Glutamatergic neuron (in vitro differentiated cells): ENCODE results near the gene GSC2. TPM values are rescaled to one million over a fixed set of nuclear protein-coding genes. Genes with fewer than 3 reads are reported as not detected.

Experiments used
- DNase-seq: peaks from one replicate; pipeline ENCODE4 v3.0.0; 2022
- H3K27ac Mint-ChIP-seq: one replicate; pipeline ENCODE4 v1.8.0; 2020; ENCODE audit warnings: mild to moderate bottlenecking, mixed read lengths, inconsistent platforms; ENCODE audit not compliant: unreplicated experiment
- H3K27me3 Mint-ChIP-seq: one replicate; pipeline ENCODE4 v1.8.0; 2020; ENCODE audit warnings: mild to moderate bottlenecking, moderate library complexity, mixed read lengths, inconsistent platforms; ENCODE audit not compliant: unreplicated experiment
- H3K36me3 Mint-ChIP-seq: one replicate; pipeline ENCODE4 v1.8.0; 2020; ENCODE audit warnings: mild to moderate bottlenecking, mixed read lengths, inconsistent platforms; ENCODE audit not compliant: unreplicated experiment
- H3K4me1 Mint-ChIP-seq: one replicate; pipeline ENCODE4 v1.8.0; 2020; ENCODE audit warnings: mild to moderate bottlenecking, low read depth, mixed read lengths, inconsistent platforms; ENCODE audit not compliant: unreplicated experiment
- H3K4me3 Mint-ChIP-seq: one replicate; pipeline ENCODE4 v1.8.0; 2020; ENCODE audit warnings: mild to moderate bottlenecking, mixed read lengths, inconsistent platforms; ENCODE audit not compliant: unreplicated experiment
- H3K9me3 Mint-ChIP-seq: one replicate; pipeline ENCODE4 v1.8.0; 2020; ENCODE audit warnings: mild to moderate bottlenecking, moderate library complexity, mixed read lengths, inconsistent platforms; ENCODE audit not compliant: unreplicated experiment
- CTCF ChIP-seq: fragments of 200-600 bp; sonication (generic); IDR thresholded peaks from one replicate; pipeline ENCODE4 v1.5.0; 2021; ENCODE audit not compliant: partially characterized antibody, unreplicated experiment
- total RNA-seq: library from RNA; stranded (reverse); fragmentation: NEBNext Ultra II Directional; extraction: Animal tissue kit (Norgen Biotek cat#: 25700); gene quantifications from one replicate; pipeline ENCODE4 v1.2.1, GENCODE V29; 2021; ENCODE audit not compliant: unreplicated experiment

GSC2 gene
- total RNA-seq, 1 donor from 2014 or later: not detected

GRCh38 chr22:19195796-19196731 lies 46.0 kb upstream of the GSC2 start:
- no peak for DNase-seq
- H3K27ac Mint-ChIP-seq: no peak overlapping the region
- TF ChIP-seq CTCF: no peak
- H3K9me3 Mint-ChIP-seq: peaks cover 8% of the 10 kb centered on the region
- no peak overlapping the region for H3K4me3 Mint-ChIP-seq
- peaks cover 10% of the 10 kb centered on the region for H3K27me3 Mint-ChIP-seq
- H3K4me1 Mint-ChIP-seq: peaks cover 9% of the 10 kb centered on the region
- peaks cover 4% of the 10 kb centered on the region for H3K36me3 Mint-ChIP-seq

- Mint-ChIP-seq H3K4me3 (no peak overlapping the region), H3K27me3 (peaks cover 10% of the 10 kb centered on the region), H3K36me3 (peaks cover 4% of the 10 kb centered on the region), H3K4me1 (peaks cover 9% of the 10 kb centered on the region), H3K9me3 (peaks cover 8% of the 10 kb centered on the region), H3K27ac (no peak overlapping the region)
- no peak for TF ChIP-seq CTCF
- no peak for DNase-seq
Measured at GRCh38 chr22:19194766-19195536, 44.9 kb upstream of the GSC2 start.

GRCh38 chr22:19193879-19194278 lies 43.8 kb upstream of the GSC2 start:
- peaks cover 10% of the 10 kb centered on the region for H3K27me3 Mint-ChIP-seq
- H3K4me1 Mint-ChIP-seq: peaks cover 9% of the 10 kb centered on the region
- H3K9me3 Mint-ChIP-seq: peaks cover 8% of the 10 kb centered on the region
- DNase-seq: no peak
- no peak for TF ChIP-seq CTCF
- H3K4me3 Mint-ChIP-seq: no peak overlapping the region
- H3K36me3 Mint-ChIP-seq: peaks cover 4% of the 10 kb centered on the region
- no peak overlapping the region for H3K27ac Mint-ChIP-seq

- H3K9me3 Mint-ChIP-seq: peaks cover 2% of the 10 kb centered on the region
- no peak for TF ChIP-seq CTCF
- H3K4me1 Mint-ChIP-seq: no peaks in the 10 kb centered on the region
- H3K4me3 Mint-ChIP-seq: no peak overlapping the region
- DNase-seq: no peak
- no peaks in the 10 kb centered on the region for H3K36me3 Mint-ChIP-seq
- peaks cover 7% of the 10 kb centered on the region for H3K27me3 Mint-ChIP-seq
- no peak overlapping the region for H3K27ac Mint-ChIP-seq
Measured at GRCh38 chr22:19187716-19188563, 37.8 kb upstream of the GSC2 start.
